HG03066 (cell line): ENCODE results near the gene RBM25.
"Not testable (repeated sequence)": the region's sequence is repeated elsewhere in the genome, so short reads cannot be mapped to it uniquely, and the experiment has no call there.

Experiments
- ATAC-seq: cut with Tn5 transposase; IDR thresholded peaks from one replicate; pipeline ENCODE4 v1.9.1; 2021; ENCODE audit warnings: low read depth; ENCODE audit not compliant: unreplicated experiment

Gene RBM25

DNA sequence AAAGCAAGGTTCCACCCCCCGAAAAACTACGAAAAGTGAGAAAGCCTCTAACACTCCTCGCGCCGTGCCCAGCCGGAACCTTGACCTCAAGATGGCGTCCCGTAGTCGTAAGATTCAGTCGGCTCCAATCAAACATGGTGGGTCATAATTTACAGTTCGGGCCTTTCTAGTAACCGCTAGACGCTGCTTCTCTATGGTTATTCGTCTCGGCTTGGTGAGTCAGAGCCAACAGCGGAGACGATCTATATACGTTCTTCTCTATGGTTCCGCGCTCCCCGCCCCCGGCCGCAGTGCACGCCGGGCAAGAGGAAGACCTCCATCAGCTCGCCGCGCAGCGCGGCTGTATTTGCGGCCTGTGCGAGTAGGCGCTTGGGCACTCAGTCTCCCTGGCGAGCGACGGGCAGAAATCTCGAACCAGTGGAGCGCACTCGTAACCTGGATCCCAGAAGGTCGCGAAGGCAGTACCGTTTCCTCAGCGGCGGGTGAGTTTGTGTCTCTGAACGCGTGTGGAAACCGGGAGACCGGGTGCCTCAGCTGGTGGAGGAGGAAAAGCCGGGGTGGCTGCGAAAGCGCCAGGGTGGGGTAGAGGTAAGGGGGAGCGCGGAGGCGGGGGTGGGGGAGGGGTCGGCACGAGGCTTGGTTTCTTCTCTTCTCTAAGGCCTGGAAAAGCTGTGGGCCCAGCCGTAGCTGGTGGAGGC lies at the start of gene RBM25:
RBM25 (plus strand) TSS at position 311 of the 698 bp plus-strand sequence. CDS start 13,108 bp downstream, outside the sequence.
- peak; percentile 94 for ATAC-seq

DNA sequence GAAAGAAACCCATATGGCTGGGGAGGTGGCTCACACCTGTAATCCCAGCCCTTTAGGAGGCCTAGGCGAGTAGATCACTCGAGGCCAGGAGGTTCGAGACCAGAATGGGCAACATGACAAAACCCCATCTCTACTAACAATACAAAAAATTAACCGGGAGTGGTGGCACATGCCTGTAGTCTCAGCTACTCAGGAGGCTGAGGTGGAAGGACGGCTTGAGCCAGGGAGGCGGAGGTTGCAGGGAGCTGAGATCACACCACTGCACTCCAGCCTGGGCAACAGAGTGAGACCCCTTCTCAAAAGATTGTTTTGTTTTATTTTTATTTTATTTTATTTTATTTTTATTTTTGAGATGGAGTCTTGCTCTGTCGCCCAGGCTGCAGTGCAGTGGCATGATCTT lies 47.1 kb upstream of the RBM25 start:
- not testable (repeated sequence) for ATAC-seq

DNA sequence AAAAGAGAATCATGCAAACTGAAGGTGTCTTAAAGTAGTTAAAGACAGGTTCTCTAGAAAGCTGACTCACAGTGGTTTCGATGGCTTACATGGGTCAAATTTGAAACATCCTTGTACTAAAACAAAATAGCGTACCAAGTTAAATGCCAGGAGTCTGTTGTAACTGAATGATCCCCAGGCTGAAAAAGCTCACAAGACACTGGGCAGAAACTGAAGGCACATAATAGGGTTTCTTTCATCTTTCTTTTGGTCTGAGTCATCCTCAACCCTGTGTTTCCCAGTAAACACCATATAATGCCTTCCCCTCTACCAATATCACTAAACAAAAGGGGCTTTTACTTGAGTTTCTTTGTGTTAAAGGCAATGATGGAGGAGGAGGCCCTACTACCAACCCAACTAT lies 44.2 kb upstream of the RBM25 start:
- ATAC-seq: peak; percentile 85

DNA sequence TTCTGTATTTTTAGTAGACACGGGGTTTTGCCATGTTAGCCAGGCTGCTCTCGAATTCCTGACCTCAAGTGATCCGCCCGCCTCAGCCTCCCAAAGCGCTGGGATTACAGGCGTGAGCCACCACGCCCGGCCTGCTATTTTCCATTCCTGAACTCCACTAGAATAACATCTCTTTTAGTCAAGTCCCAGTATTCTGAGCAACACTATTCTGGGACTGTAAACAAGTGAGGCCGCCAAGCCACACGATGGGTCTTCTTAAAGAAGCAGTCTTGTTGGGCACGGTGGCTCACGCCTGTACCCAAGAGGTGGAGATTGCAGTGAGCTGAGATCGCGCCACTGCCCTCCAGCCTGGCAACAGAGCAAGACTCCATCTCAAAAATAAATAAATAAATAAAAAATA lies 42.8 kb upstream of the RBM25 start:
- not testable (repeated sequence) for ATAC-seq

DNA sequence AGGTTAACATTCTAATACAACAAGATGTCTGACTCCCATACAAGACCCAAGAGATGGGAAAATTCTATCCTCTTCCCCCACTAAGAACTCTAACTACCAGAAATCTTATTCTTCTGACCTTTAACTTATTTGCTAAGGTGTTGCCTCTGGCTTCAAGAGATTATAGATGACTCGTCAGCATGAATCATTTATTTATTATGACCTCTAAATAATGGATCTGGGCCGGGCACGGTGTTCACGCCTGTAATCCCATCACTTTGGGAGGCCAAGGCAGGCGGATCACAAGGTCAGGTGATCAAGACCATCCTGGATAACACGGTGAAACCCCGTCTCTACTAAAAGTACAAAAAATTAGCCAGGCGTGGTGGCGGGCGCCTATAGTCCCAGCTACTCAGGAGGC lies 42.3 kb upstream of the RBM25 start:
- ATAC-seq: not testable (repeated sequence)

DNA sequence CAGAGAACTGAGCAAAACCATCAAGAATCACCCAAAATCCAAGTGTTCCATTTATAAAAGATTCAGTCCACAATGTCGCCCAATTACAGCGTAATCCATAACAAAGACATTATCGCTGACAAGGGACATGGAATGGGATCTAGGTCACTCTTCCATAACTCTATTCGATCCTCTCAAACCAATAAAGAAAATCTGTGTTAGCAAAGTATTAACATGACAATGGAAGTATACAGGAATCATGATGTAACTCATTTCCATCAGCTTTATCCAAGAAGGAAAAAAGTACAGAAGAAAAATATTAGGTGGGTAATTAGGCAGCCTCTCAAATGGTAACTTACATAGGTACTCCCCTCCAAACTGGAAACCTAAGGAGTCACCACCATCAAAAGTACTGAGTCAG lies 36.3 kb upstream of the RBM25 start:
- no peak for ATAC-seq

DNA sequence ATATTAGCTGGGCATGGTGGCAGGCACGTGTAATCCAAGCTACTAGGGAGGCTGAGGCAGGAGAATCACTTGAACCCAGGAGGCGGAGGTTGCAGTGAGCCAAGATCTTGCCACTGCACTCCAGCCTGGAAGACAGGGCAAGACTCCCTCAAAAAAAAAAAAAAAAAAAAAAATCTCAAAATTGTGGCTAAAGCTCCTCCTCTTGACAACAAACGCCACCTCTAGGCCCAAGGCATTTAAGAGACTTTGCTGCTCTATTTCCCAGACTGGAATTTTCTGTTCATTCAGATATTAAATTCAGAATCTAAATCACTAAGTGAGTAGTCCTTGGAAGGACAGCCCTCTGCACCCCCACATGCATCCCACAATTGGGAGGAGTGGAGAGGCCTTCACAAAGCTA lies 32.8 kb upstream of the RBM25 start:
- ATAC-seq: no peak

DNA sequence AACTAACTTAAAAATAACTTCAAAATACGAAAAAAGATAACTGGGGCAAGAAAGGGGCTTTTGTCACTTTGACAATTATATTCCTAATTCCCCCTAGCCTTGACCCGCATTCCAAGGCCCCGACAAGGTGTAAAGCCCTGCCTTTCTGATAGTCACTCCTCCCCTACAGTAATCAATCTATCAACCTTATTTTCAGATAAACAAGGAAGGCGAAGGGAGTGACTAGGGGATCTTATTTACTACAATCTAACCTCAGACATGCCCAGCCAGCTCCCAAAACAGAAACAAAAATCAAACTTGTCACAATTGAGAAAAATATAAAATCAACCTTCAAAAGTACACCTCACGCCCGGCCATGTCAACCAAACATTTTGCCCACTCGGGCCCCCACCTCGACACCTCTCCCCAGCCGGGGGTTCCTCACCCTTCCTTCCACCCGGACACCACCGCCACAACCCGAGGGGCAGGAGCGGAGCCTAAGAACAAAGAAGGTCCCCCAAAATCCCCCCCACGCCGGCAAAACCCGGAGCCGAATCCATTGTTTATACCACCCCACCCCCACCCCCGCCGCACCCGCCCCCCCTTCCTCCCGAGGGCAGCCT lies 32.0 kb upstream of the RBM25 start:
- ATAC-seq: no peak

DNA sequence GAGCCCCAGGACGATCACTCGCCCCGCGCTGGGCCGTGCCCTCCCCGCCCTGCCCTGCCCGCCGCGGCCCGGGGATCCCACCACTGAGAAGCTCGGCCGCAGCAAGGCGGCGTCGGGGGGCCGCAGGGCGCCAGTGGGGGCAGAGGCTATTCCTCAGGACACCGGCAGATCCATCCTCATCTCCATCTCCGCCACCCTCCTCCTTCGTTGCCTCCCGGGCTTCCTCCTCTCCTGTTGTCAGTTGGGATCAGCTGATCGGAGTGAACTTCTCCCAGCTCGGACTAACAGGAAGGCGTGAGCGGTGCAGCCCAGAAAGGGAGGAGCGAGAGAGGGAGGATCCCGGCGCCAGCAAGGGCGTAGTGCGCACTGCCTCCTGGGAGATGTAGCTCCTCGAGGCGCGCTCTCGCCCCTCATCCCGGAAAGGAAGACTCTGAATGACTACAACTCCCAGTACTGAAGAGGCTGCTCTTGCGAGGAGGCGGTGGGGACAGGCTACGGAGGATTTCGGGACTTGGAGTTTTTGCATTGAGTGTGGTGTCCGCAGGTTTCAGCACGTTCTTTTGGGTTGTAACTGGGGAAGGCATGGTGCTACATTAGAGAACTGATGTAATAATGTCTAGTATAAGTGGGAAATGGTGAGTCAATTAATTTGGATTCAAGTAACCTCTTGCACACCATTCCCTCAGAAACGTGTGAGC lies 31.3 kb upstream of the RBM25 start, which contains the start of gene ZFYVE1:
ZFYVE1 (minus strand) TSS at position 262 of the 698 bp plus-strand sequence. CDS start 2,598 bp downstream, outside the sequence.
- ATAC-seq: peak; percentile 95

DNA sequence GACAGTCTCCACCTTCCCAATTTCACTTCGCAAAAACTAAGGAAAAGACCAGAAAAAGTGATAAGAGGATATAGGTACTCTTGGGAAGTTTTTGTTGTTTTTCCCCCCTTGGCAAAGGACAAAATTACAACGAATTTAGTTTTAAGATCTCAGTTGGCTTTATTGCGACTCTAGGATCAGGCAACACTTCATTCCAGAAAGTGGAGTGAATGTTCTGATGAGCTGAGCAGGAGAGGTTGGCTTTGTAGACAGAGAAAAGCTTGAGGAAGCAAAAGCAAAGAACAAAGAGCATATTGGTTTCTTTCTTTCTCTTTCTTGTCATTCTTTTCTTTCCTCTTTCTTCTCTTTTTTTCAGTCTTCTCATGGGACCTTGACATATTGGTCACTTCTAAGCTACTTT lies 30.8 kb upstream of the RBM25 start:
- ATAC-seq: no peak

DNA sequence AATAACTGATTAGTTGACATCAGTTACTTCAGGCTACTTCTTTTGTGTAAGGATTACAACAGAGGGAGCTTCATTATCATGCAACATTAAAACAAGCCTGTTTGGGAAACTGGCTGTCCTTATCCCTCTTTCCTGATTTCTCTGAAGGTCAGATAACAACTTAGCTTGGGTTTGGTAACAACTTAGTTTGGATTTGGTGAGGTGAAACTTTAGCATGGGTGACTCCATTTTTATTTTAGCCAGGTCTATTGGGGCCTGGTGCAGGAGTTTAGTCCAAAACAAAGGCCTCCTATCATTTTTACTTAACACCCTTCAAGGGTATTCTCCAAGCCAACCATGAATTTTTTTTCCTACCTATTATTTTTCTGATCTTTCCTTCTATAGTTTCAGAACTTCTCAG lies 30.4 kb upstream of the RBM25 start:
- ATAC-seq: no peak

DNA sequence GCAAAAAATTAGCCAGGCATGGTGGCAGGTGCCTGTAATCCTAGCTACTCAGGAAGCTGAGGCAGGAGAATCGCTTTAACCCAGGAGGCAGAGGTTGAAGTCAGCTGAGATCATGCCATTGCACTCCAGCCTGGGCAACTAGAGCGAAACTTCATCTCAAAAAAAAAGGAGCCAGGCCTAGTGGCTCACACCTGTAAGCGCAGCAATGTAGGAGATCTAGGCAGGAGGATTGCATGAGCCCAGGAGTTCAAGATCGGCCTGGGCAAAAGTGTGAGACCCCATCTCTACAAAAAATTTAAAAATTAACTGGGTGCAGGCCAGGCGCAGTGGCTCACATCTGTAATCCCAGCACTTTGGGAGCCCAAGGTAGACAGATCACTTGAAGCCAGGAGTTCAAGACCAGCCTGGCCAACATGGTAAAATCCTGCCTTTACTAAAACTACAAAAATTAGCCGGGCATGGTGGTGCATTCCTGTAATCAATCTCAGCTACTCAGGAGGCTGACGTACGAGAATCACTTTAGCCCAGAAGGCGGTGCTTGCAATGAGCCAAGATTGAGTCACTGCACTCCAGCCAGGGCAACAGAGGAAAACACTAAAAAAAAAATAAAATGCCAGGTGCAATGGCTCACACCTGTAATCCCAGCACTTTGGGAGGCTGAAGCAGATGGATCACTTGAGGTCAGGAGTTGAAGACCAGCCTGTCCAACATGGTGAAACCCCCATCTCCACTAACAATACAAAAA lies 21.5 kb upstream of the RBM25 start:
- ATAC-seq: not testable (repeated sequence)

DNA sequence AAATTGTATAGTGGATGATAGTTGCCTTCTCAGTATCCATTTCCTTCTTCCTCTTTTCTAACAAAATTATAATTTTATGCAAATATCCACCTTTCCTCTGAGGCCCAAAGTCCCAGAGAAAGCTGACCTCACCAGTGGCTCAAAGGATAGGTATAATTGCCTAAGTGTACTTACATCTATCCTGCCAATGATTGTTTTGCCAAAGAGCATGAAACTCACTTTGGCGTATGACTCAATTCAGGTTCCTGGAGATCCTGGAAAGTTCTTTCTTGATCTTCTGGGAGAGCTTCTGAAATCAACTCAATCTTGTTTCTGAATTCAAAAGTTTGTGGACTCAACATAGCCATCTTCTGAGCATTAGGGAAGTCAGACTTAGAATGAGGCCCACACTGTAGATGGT lies 10.5 kb upstream of the RBM25 start:
- no peak for ATAC-seq

DNA sequence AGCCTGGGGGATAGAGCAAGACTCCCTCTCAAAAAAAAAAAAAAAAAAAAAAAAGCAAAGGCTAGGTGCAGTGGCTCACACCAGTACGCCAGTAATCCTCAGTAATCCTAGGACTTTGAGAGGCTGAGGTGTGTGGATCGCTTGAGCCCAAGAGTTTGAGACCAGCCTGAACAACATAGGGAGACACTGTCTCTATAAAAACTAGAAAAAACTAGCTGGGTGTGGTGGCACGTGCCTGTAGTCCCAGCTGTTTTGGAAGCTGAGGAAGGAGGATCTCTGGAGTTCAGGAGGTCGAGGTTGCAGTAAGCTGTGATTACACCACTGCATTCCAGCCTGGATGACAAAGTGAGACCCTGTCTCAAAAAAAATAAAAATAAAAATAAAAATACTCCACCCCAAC lies 8.9 kb upstream of the RBM25 start:
- ATAC-seq: no peak

DNA sequence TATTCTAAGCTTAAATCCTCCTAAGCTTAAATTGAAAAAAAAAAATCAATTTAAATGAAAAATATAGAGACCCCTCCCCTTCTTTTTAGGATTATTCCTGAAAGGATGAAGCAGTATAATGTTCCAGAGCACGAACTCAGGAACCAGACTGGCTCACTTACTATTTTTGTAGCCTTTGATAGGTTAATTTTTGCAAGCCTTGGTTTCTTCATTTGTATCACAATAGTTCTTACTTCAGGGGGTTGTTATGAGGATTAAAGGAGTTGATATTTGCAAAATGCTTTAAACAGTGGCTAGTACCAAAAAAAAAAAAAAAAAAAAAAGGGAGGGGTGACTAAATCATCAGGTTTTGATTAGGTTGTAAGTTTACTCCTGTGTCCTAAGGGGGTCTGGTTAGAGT lies 3.1 kb upstream of the RBM25 start:
- no peak for ATAC-seq

DNA sequence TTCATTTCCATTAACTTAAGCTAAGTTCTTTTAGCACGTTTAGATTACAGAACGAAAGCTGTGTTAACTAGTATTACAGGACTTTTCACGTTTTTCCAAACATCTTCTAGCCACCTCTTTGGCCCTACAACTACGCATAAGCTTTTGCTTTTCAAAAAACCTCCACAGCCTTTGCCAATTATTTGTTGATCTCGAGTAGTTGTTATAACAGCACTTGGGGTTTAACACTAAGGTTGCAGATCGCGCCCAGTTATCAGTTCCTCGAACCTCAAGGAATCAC lies 450 bp upstream of the RBM25 start:
- ATAC-seq: no peak

DNA sequence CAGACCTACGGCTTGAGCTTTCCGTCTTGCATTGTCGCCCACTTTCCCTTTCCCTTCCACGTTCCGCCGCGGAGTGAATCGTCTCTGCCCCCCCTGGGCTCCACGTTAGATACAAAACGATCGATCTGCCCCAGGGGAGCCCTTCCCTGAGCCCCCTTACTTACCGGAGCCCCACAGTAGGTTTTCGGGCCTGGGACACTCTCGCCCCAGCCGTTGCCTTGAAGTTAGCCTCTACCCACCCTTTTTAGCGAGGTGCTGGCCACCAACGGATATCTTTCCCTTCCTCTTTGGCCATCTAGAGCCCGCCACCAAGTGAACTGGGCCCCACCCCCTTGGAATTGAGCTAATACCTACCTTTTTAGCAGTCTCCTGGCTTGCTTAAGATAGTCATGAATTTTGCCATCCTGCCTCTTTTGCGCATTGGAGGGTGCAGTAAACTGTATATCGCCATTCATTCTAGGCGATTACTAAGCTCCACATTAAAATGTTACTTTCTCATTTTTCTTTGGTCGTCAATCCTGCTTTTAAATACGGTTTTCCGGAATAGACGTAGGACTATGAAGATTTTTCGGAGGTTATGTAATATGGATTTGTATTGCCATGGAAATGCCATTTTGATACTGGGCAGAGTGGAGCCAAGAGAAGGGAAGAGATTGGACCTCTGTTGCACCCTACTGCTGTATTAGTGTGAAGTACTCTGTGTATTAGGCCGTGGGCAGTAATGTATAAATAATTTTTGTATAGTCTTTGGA lies 764 bp downstream of the RBM25 start:
- no peak for ATAC-seq

DNA sequence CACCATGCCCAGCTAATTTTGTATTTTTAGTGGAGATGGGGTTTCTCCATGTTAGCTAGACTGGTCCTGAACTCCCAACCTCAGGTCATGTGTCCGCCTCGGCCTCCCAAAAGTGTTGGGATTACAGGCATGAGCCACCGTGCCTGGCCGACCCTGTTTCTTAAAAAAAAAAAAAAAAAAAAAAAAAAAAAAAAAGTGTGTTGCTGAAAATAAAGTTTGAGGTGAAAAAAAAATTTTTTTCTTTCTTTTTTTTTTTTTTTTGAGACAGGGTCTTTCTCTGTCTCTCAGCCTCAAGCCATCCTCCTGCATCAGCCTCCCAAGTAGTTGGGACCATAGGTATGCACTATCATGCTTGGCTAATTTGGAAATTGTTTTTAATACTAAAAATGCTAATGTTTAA lies 11.3 kb downstream of the RBM25 start:
- ATAC-seq: no peak

DNA sequence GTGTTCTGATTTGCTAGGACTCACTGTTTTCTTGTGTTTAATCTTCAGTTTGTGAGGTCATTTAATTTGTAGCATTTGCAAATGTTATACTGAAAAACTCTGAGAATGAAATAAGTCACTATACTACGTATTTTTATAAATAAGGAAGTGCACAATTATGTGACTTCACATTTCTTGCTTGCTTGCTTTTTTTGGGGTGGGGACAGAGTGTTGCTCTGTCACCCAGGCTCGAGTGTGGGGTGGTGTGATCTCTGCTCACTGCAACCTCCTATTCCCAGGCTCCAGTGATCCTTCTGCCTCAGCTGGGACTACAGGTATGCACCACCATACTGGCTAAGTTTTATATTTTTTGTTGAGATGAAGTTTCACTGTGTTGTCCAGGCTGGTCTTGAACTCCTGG lies 32.7 kb downstream of the RBM25 start:
- no peak for ATAC-seq

DNA sequence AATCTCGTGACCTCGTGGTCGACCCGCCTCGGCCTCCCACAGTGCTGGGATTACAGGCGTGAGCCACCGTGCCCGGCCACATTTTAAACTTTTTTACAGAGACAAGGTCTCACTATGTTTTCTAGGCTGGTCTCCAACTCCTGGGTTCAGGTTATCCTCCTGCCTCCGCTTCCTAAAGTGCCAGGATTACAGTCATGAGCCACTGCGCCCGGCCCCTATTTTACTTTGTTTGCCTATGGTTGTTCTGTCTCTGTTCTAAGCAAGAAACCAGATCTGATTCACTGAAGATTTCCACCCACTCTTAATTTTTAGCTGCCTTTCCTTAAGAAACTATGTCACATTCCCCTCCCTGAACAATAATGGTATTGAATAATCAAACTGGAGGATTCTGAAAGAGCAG lies 39.1 kb downstream of the RBM25 start:
- ATAC-seq: no peak

DNA sequence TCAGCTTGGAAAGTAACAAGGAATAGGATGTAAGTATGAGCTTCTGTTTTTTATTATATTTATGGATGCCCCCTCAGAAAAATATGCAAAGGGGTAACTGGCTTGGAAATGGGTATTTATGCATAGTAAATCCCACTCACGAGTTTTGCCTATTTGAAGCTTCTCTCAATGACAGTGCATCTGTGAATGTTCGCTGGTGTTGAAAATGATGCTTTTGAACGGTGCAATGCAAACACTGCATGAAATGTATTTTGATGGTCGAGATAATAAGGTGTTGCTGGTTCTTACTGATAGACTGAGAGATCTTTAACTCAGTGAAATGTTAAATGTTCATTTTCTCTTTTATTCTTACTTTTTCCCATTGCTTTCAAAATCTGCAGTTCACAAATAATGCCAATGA lies 42.0 kb downstream of the RBM25 start:
- no peak for ATAC-seq
